HL-60 (cell line): Measurements from ENCODE around the gene COL19A1.

Experiments used
- DNase-seq, 2 experiments: peaks; one replicate each; pipeline ENCODE4 v3.0.0-alpha.2; 2010 to 2020; ENCODE audit warnings: low read depth in 1 of 2, low spot score in 1 of 2
- H3K27ac ChIP-seq: fragments of 250-450 bp; sonication (Bioruptor Pico); replicated peaks from 2 replicates; pipeline ENCODE4 v1.5.1; 2020; ENCODE audit warnings: mild to moderate bottlenecking, moderate library complexity
- H3K27me3 ChIP-seq: fragments of 250-450 bp; sonication (Bioruptor Pico); 2 replicates; pipeline ENCODE4 v1.5.1; 2021; ENCODE audit warnings: mild to moderate bottlenecking, moderate library complexity; ENCODE audit not compliant: insufficient read depth, poor library complexity, severe bottlenecking
- H3K4me3 ChIP-seq: replicated peaks from 2 replicates; pipeline ENCODE4 v1.5.1; 2011; ENCODE audit warnings: mild to moderate bottlenecking, control low read depth, low read length; ENCODE audit not compliant: insufficient read depth
- CTCF ChIP-seq: IDR thresholded peaks from one replicate; pipeline ENCODE4 v1.5.1; 2011; ENCODE audit warnings: low read length, control low read depth, inconsistent platforms; ENCODE audit not compliant: insufficient read depth
- GABPA ChIP-seq: IDR thresholded peaks from 2 replicates; pipeline ENCODE4 v1.6.1; 2012; ENCODE audit warnings: low read depth
- POLR2AphosphoS5 ChIP-seq: IDR thresholded peaks from 2 replicates; pipeline ENCODE4 v1.6.1; 2012; ENCODE audit warnings: low read depth
- REST ChIP-seq: IDR thresholded peaks from 2 replicates; pipeline ENCODE4 v1.6.1; 2012; ENCODE audit warnings: low read depth; ENCODE audit not compliant: insufficient replicate concordance
- SPI1 ChIP-seq: IDR thresholded peaks from 2 replicates; pipeline ENCODE4 v1.6.1; 2012; ENCODE audit warnings: low read depth, mild to moderate bottlenecking, borderline replicate concordance

Gene COL19A1

DNA sequence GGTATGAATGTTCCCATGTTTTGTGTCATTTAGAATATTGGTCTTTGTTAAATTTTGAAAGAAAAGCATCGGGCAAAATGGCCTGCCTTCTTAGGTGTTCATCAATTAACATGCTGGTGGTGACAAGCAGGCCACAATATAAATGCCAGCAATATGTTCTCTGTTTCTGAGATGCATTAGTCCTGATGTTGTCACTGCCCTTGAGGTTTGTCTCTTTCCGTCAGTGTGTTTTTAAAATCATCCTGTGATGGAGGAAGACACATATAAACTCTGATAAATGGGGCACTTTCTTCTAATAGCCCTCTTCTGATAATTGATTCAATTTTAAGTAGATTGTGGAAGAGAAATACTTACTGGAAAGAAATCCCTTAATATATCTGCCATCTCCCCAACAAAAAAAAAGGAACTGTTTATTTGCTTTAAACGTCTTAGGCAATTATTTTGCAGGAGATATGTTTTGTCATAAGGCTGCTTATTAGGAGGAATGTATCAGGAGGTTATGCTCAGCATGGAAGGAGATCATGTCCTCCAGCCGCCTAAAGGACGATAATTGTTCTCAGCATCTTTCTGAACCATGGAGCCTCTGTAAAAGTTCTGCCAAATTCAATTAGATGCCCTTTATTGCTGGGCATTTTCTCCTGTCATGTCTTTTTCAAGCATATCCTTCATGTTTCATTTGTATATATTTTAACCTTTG is 302.5 kb downstream of the COL19A1 start:
- DNase-seq, result no peak
- Histone ChIP-seq H3K27ac (no peak overlapping the region), H3K27me3 (peaks cover 10% of the 10 kb centered on the region), H3K4me3 (no peak overlapping the region)
- TF ChIP-seq POLR2AphosphoS5 (no peak), SPI1 (no peak), REST (no peak), GABPA (no peak), CTCF (no peak)

DNA sequence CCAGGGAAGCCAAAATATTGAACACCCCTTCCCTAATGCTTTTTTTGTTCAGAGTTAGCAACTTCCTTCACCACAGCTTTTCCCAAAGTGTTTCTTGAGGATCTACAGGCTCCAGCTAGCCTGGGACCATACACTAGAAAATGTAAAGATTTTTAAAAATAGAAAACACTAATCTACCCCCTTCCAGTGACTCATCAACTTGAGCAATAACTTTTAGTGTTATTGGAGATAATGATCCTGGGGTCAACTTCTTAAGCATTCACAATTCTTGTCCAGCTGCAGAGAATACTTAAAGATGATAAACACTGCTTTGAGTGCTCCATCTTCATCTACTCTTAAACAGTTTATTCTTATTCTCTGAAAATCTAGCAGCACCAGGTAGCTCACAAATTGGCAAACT is 304.9 kb downstream of the COL19A1 start:
- no peak for TF ChIP-seq CTCF
- TF ChIP-seq GABPA, result no peak
- H3K27me3 ChIP-seq, result peaks cover 10% of the 10 kb centered on the region
- no peak for DNase-seq
- H3K4me3 ChIP-seq, result no peak overlapping the region
- H3K27ac ChIP-seq, result no peak overlapping the region

DNA sequence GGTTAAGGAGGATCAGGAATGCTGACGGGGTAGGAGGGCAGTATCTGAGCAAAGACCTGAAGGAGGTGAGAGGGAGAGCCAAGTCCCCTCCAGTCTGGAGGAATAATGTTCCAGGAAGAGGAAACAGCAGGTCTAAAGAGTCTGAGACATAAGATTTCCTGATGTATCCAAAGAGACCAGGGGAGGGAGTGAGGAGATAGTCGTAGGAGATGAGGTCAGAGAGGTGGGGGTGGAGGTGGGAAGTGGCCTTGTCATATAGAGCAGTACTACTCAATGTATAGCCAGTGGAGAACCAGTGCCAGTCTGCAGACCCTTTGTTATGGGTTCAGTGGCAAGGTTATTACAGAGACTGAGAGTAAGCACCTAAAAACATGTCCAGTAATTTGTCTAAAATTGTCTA is 305.9 kb downstream of the COL19A1 start:
- Histone ChIP-seq H3K27ac (no peak overlapping the region), H3K4me3 (no peak overlapping the region), H3K27me3 (peaks cover 10% of the 10 kb centered on the region)
- DNase-seq, result no peak
- TF ChIP-seq GABPA, result no peak
- TF ChIP-seq SPI1, result no peak
- TF ChIP-seq POLR2AphosphoS5, result no peak
- no peak for TF ChIP-seq REST
- TF ChIP-seq CTCF, result no peak

GRCh38 chr6:70175770-70176169 is 309.4 kb downstream of the COL19A1 start:
- no peak for DNase-seq
- TF ChIP-seq CTCF (no peak), POLR2AphosphoS5 (no peak), SPI1 (no peak), GABPA (no peak), REST (no peak)
- Histone ChIP-seq H3K4me3 (no peak overlapping the region), H3K27me3 (peaks cover 4% of the 10 kb centered on the region), H3K27ac (no peak overlapping the region)
